GM19438 (cell line): ENCODE results near the gene AKAP13.

Experiments
- ATAC-seq: cut with Tn5 transposase; IDR thresholded peaks from one replicate; pipeline ENCODE4 v1.9.1; 2021; ENCODE audit warnings: low read depth; ENCODE audit not compliant: unreplicated experiment

The AKAP13 gene

DNA sequence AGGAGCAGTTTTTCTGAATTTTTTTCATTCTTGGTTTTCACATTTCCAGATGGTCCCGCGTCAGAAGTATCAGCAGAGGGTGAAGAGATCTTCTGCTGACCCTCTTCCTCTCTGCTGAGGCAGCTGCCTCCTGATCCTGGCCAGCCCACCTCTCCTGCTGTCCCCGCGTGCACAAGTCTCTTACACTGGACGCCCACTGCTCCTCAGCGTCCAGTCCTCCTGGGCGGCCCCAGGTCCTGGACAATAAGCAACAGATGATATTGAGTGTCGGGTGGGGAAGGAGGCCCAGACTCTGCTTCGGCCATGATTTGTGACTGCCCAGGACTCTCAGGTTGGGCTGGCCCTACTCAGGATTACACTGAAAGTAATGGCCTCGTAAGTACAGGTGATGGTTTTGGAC is 364.2 kb downstream of the AKAP13 start:
- ATAC-seq: no peak

DNA sequence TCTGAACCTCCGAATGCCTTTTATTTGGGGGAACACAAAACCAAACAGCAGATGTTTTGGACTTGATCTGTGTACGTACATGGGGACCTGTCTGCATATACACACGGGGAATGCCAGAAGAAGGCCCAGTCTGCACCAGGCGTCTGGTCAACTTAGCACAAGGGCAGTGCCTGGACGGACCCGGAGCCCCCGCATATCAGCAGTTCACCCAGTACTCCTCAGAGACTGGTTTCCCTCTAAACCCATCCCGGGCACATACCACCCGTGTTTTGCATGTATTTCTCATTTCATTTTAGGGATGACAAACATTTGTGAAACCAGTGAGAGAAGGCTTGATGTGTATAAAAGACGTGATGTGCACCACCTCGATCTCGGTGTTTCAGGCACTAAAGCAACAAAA is 364.6 kb downstream of the AKAP13 start:
- ATAC-seq: no peak

GRCh38 chr15:85745525-85746150 is 365.2 kb downstream of the AKAP13 start:
- no peak for ATAC-seq

DNA sequence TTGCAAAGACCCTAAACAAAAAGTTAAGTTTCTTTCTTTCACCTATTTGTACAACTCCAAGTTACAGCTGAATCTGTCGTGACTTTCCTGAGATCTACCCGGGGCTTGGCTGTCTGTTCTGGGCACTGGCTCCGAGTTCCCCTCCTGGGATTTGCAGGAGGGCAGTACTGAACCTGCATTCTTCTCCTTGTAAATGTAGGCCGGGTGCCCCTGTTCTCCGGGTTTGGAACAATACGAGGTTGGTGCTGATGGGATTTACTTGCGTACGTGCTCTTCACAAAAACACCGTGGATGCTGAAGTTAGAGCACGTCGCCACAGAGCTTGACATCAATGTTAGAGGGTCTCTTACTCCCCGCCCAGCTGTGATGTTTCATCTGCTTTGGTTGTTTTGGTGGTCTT is 366.2 kb downstream of the AKAP13 start:
- ATAC-seq: no peak

DNA sequence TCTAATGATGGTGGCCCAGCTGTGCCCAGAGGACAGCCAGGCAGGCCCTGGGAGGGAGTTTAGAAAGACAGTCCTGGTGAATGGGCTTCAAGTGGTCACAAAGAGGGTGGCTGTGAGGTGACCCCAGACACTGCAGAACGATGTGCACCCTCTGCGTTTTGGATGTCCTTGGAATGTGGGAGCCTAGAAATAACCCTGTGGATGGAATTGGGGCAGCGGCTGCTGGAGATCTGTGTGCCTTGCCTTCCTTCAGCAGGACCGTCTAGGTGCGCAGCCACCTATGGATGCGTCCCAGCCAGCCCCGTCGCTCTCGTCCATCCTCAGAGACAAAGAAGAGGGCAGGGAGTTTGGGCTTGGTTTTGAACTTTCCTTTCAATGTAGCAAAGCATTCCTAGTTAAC is 367.8 kb downstream of the AKAP13 start:
- ATAC-seq: no peak

- no peak for ATAC-seq
Observed at GRCh38 chr15:85748729-85749128, 368.3 kb downstream of the AKAP13 start.

DNA sequence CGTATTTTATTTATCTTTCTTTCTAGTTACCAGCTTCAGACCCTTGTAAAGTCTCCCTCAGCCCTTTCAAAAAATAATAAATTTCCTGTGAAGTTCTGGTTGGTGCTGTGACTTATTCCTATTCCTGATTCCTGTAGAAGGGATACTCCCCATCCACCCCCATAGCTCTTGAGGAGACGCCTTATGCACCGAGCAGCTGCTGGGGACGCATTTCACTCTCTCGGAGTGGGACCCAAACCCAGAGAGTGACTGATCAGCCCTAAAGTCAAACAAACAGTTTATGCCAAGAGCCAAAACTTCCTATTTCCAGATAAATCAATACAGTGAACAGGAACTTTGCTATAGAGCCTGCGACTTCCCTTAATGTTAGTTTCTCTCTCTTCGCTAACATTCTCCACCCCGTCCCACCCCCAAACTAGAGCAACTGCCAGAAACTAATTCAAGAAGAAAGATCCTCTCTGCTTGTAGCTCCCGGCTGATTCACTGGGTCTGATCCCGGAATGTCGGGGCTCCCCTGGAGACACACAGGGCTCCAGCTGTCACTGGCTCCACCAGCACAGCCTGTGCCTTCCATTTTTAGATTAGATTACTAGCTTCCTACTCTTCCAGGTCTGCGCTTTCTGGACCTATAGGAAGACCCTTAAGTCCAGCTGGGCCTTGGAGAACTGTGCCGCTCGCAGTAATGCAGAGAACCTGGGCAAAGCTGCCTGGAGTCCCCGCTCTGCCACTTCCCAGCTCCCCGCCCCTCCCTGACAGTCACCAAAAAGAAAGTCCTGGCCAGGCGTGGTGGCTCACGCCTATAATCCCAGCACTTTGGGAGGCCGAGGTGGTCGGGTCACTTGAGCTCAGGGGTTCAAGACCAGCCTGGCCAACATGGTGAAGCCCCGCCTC is 369.1 kb downstream of the AKAP13 start:
- no peak for ATAC-seq

GRCh38 chr15:85750319-85751290 is 370.2 kb downstream of the AKAP13 start:
- no peak for ATAC-seq

GRCh38 chr15:85751291-85752123 is 371.1 kb downstream of the AKAP13 start:
- ATAC-seq: no peak

DNA sequence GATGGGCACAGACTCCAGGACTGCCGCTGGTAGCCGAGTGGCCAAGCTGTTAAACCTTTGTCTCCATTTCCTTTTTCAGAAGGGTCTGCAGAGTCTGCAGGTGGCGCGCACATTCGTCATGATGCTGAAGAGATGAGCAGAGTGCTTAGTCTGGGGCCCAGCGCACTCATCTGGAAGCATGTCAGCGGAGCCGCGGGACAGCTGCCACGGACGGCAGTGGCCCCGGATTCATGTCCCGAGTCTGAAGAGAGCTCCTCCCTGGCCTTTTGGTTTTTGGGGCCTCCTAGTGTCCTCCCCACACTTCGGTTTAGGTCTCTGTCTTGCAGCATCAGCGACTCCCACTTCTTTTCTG is 371.7 kb downstream of the AKAP13 start:
- ATAC-seq: no peak

- no peak for ATAC-seq
Observed at GRCh38 chr15:85752491-85752961, 372.1 kb downstream of the AKAP13 start.

GRCh38 chr15:85753261-85753660 is 372.9 kb downstream of the AKAP13 start:
- no peak for ATAC-seq

DNA sequence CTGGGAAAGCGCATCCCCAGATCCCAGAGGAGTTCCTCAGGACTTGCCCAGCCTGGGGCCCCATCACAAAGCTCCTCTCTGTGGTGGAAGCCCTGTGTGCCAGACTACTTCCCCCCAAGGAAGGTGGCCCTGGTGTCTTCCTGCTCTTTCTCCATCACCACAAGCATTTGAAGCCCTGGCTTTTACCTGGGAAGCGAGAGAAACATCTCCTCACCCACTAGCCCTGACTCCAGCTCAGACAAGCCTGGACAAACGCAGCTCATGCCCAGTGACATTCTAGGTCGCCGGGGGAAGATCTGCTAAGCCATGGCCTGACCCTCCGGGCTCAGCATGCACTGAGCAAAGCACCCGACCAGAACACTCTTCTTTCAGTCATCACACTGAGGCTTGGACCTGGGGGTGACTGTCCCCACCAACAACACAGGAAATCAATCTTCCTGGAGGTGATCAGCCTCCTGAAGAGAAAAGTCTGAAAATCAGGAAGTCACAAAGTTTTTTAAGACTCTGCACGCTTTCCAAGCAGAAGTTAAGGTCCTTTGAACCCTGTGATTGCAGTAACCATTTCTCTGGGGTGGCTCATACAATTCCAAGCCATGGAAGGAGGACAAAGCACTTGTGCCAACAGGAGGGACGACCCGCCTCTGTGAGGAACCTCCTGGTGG is 373.5 kb downstream of the AKAP13 start:
- no peak for ATAC-seq

- no peak for ATAC-seq
Observed at GRCh38 chr15:85754989-85755388, 374.6 kb downstream of the AKAP13 start.

GRCh38 chr15:85755471-85755870 is 375.1 kb downstream of the AKAP13 start:
- ATAC-seq: no peak

- ATAC-seq: no peak
Observed at GRCh38 chr15:85755942-85756341, 375.5 kb downstream of the AKAP13 start.

DNA sequence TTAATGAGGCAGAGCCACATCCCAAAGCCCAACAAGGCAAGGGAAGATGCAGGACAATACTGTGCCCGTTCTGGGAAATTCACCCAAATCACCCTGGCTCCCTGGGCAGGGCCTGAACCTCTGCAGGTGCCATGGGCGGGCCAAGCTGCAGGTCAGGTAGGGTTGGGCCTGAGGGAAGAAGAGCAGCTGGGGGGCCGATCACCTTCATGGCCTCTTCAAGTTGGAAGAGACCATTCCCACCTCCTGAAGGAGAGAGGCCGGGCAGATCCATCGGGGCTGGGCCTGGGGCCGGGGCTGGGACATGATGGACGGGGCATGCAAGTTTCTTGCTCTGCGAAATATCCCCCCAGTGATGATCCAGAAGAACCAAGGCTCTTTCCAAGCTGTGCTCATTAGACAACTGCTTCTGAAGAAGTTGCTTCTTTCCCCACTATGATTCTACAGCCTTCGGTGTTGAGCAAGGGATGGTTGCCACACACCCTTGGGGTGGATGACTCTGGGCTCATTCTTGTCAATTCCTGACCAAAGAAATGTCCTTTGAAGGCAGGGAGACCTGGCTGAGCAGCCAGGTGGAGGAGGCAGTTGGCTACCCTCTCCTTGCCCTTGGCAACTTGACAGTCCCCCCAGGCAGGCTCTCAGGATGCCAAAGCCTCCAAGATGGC is 376.1 kb downstream of the AKAP13 start:
- ATAC-seq: no peak

- ATAC-seq: no peak
Observed at GRCh38 chr15:85757073-85757938, 376.9 kb downstream of the AKAP13 start.
